Measurements from ENCODE around the gene TMEM182. TPM values are rescaled to one million over a fixed set of nuclear protein-coding genes. Genes with fewer than 3 reads are reported as not detected.
A peak's percentile ranks its signal among the peaks of the same experiment; 100 is the strongest.

TMEM182 gene
- polyA plus RNA-seq, 1 experiment, result 2.6 TPM

DNA sequence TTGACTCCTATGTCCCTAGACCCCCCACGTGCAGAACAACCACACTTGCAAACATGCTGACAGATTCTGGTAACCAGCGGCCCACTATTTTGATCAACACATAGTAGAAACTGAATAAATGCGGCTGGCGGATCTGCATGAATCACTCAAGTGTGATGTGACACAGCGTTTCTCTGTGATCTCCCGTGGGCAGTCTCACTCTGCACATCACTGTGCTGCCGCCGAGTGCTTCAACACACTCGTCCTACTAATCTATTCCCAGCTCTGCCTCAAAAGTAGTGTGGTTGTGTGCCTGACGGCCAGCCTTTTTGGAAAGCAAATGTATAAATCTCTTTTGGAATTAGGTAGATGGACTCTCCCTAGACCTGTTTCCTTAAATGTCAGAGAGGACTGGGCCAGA is 37.3 kb upstream of the TMEM182 start:
- CTCF ChIA-PET, result interaction anchor here (1.3 to 1.4 kb wide), 2 partner anchors 10 to 11 kb away, joined by 3 read pairs; no protein-coding TSS in a partner anchor

DNA sequence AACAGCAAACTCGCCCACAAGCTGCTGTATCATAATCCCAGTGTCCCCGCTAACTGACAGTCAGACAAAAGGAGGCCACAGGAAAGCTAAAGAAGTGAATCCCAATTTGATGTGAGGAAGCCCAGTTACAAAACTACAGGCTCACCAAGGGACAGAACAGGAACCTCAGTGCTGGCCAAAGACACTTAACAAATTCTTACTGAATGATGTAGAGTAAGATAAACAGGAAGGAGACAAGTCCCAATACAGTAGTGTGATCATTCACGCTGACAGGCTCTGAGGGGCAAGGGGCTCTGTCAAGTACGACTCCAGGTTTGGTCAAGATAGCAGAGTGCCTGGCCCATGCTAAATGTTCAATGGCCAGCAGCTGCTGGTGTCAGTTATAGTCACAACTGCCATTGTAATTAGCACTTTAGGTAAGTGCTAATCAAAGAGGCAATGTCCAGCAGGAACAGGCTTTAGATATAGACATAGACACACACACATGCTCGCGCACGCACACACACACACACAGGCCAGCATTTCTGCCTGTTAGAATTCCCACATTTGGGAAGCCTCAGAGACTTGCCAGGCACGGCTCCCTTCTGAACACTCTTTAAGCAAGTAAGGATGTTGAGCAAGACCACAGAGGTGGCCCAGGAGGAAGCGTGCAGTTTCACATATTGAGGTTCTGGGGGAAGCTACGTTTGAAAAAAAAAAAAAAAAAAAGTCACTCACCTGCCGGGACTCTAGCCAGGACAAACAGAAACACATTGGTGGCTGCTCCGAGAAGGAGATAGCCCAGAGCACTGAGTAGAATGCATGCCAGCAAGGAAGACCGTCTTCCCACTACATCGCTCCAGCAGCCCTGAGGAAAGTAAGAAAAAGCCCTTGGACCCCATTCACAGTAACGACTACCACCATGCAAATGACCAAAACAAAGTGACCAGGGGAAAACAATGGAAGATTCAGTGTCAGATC is 35.4 kb upstream of the TMEM182 start:
- ChIA-PET CTCF (interaction anchor here (1.0 to 1.5 kb wide), 2 partner anchors 35 to 79 kb away, joined by 3 to 4 read pairs; no protein-coding TSS in a partner anchor), POLR2A (no interaction called here)
- no peaks in the 10 kb centered on the region for H3K36me3 ChIP-seq (ENCODE audit: control insufficient read depth, insufficient read depth, low read length)
- no peak overlapping the region for H3K4me3 ChIP-seq (ENCODE audit: low read depth, low read length)
- DNase-seq (ENCODE audit: low read depth), result no peak
- H3K27me3 ChIP-seq (ENCODE audit: control insufficient read depth, insufficient read depth, low read length), result no peaks in the 10 kb centered on the region
- TF ChIP-seq, protein P1, sequence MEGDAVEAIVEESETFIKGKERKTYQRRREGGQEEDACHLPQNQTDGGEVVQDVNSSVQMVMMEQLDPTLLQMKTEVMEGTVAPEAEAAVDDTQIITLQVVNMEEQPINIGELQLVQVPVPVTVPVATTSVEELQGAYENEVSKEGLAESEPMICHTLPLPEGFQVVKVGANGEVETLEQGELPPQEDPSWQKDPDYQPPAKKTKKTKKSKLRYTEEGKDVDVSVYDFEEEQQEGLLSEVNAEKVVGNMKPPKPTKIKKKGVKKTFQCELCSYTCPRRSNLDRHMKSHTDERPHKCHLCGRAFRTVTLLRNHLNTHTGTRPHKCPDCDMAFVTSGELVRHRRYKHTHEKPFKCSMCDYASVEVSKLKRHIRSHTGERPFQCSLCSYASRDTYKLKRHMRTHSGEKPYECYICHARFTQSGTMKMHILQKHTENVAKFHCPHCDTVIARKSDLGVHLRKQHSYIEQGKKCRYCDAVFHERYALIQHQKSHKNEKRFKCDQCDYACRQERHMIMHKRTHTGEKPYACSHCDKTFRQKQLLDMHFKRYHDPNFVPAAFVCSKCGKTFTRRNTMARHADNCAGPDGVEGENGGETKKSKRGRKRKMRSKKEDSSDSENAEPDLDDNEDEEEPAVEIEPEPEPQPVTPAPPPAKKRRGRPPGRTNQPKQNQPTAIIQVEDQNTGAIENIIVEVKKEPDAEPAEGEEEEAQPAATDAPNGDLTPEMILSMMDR (IDR thresholded peaks at IDR 0.05; ENCODE audit: insufficient read depth, low read depth, low read length), result no peak

More for the DNA sequence above, 37.3 kb upstream of the TMEM182 start:
- POLR2A ChIA-PET, result no interaction called here
- H3K27me3 ChIP-seq (ENCODE audit: control insufficient read depth, insufficient read depth, low read length), result no peaks in the 10 kb centered on the region
- H3K36me3 ChIP-seq (ENCODE audit: control insufficient read depth, insufficient read depth, low read length), result no peaks in the 10 kb centered on the region
- TF ChIP-seq, protein P1 (IDR thresholded peaks at IDR 0.05; ENCODE audit: insufficient read depth, low read depth, low read length), result no peak
- H3K4me3 ChIP-seq (ENCODE audit: low read depth, low read length), result no peak overlapping the region
- no peak for DNase-seq (ENCODE audit: low read depth)

DNA sequence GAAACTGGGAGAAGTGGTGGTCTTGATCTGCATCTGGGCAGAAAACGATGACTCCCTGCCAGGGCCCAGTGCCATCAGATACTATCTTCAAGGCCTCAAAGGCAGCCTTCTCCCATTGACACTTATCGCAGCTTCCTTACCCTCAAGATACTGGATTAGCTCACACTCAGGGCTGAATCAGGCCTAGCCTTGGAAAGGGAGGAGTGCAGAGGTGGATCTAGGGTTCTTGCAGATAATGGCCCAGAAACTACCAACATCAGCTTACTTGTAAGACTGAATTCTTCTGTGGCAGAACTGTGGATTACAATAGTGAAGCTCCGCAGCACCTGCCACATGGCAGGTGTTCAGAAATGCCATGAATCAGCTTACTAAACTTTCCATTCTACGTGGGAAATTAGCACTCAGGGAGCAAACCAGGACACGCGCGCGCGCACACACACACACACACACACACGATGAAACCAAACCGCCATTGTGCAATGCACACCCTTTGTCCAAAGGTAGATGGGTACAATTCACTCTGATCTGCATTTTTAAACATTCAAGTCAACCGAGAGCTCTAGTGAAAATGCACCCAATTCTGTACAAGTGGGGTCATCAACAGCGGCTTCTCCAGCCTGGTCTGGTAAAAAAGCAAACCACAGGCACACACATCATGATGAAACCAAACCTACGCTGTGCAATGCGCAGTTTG is 26.3 kb upstream of the TMEM182 start:
- TF ChIP-seq, protein P1 (IDR thresholded peaks at IDR 0.05; ENCODE audit: insufficient read depth, low read depth, low read length), result no peak
- CTCF ChIA-PET, result interaction anchor here (1.0 to 4.2 kb wide), 5 partner anchors 12 to 71 kb away, joined by 3 to 23 read pairs (median 7); no protein-coding TSS in a partner anchor

DNA sequence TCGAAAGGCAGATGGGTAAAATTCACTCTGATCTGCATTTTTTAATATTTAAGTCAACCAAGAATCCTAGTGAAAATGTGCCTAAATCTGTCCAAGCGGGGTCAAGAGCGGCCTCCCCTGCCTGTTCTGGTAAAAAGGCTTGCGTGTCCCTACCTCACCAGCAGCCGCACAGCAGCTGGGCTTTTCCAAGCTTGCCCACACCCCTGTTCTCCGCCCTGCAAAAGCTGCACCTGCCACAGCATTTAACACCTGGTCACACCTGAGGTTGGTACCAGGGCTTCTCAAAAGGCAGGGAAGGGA is 25.8 kb upstream of the TMEM182 start:
- Histone ChIP-seq H3K36me3 (ENCODE audit: control insufficient read depth, insufficient read depth, low read length) (no peaks in the 10 kb centered on the region), H3K4me3 (ENCODE audit: low read depth, low read length) (peak overlapping the region; percentile 79), H3K27me3 (ENCODE audit: control insufficient read depth, insufficient read depth, low read length) (no peaks in the 10 kb centered on the region)
- TF ChIP-seq, protein P1 (IDR thresholded peaks at IDR 0.05; ENCODE audit: insufficient read depth, low read depth, low read length), result no peak
- no peak for DNase-seq (ENCODE audit: low read depth)
- ChIA-PET POLR2A (no interaction called here), CTCF (interaction anchor here (0.7 to 4.2 kb wide), 4 partner anchors 14 to 70 kb away, joined by 3 to 23 read pairs (median 8); no protein-coding TSS in a partner anchor)

More for the DNA sequence above, 26.3 kb upstream of the TMEM182 start:
- Histone ChIP-seq H3K36me3 (ENCODE audit: control insufficient read depth, insufficient read depth, low read length) (no peaks in the 10 kb centered on the region), H3K27me3 (ENCODE audit: control insufficient read depth, insufficient read depth, low read length) (no peaks in the 10 kb centered on the region), H3K4me3 (ENCODE audit: low read depth, low read length) (peak overlapping the region; percentile 79)
- POLR2A ChIA-PET, result no interaction called here
- no peak for DNase-seq (ENCODE audit: low read depth)

Data from BJ (cell line).